SK-N-SH (cell line): ENCODE measurements around the gene STUB1. TPM values are rescaled to one million over a fixed set of nuclear protein-coding genes. Genes with fewer than 3 reads are reported as not detected.

Source experiments
- CTCF ChIA-PET: fragments of 300-600, 350-600 bp; formaldehyde crosslinking; extraction: SDS; loops from one replicate; lab custom pipeline; 2021; lab: Yijun Ruan, JAX
- POLR2A ChIA-PET: fragments of 350-600 bp; sonication (Branson Sonifier 250); formaldehyde crosslinking; extraction: SDS; loops from one replicate; lab custom pipeline; 2020; ENCODE audit warnings: antibody characterized with exemption, inconsistent platforms; lab: Yijun Ruan, JAX
- DNase-seq: peaks from one replicate; pipeline ENCODE4 v3.0.0; 2012
- H2AFZ ChIP-seq: fragments of 200-600 bp; sonication (generic); 2 replicates; pipeline ENCODE4 v1.8.1; 2016; ENCODE audit warnings: antibody characterized with exemption, mild to moderate bottlenecking, low read depth
- H3F3A ChIP-seq: fragments of 200-600 bp; sonication (generic); replicated peaks from 2 replicates; pipeline ENCODE3; 2016; ENCODE audit warnings: antibody characterized with exemption, mild to moderate bottlenecking; ENCODE audit not compliant: insufficient read depth
- H3K27ac ChIP-seq, 2 experiments: fragments of 200-500 bp in 1 of 2; fragments of 200-600 bp in 1 of 2; sonication (Bioruptor generic) in 1 of 2; sonication (generic), shearing (Covaris generic) in 1 of 2; 2 replicates each; pipeline versions ENCODE4 v1.5.1 to v1.6.1; 2014 to 2016; ENCODE audit warnings: low read depth in 2 of 2, inconsistent platforms in 1 of 2, low read length in 1 of 2, mild to moderate bottlenecking in 1 of 2, mixed read lengths in 1 of 2
- H3K27me3 ChIP-seq: fragments of 200-600 bp; sonication (generic), shearing (Covaris generic); 2 replicates; pipeline ENCODE4 v1.6.1; 2016; ENCODE audit warnings: mixed run types; ENCODE audit not compliant: insufficient read depth
- H3K36me3 ChIP-seq, 2 experiments: fragments of 200-500 bp in 1 of 2; fragments of 200-600 bp in 1 of 2; sonication (Bioruptor generic) in 1 of 2; sonication (generic) in 1 of 2; replicated peaks in 1 of 2; 2 replicates each; pipeline versions ENCODE3 to v1.5.1; 2014 to 2016; ENCODE audit warnings: low read length in 1 of 2, mild to moderate bottlenecking in 1 of 2; ENCODE audit not compliant: insufficient read depth in 2 of 2, control insufficient read depth in 1 of 2
- H3K4me1 ChIP-seq, 2 experiments: fragments of 200-500 bp in 1 of 2; fragments of 200-600 bp in 1 of 2; sonication (Bioruptor generic) in 1 of 2; sonication (generic), shearing (Covaris generic) in 1 of 2; 2 replicates each; pipeline versions ENCODE4 v1.5.1 to v1.6.1; 2014 to 2016; ENCODE audit warnings: low read depth in 1 of 2, low read length in 1 of 2, mixed run types in 1 of 2; ENCODE audit not compliant: insufficient read depth in 2 of 2, control insufficient read depth in 1 of 2
- H3K4me2 ChIP-seq: fragments of 200-600 bp; sonication (generic), shearing (Covaris generic); 2 replicates; pipeline ENCODE4 v1.6.1; 2017; ENCODE audit warnings: mixed run types
- H3K4me3 ChIP-seq, 2 experiments: fragments of 200-500 bp in 1 of 2; fragments of 200-600 bp in 1 of 2; sonication (Bioruptor generic) in 1 of 2; sonication (generic), shearing (Covaris generic) in 1 of 2; 2 replicates each; pipeline versions ENCODE4 v1.5.1 to v1.8.1; 2014 to 2016; ENCODE audit warnings: low read depth in 2 of 2, inconsistent platforms in 1 of 2, low read length in 1 of 2, mild to moderate bottlenecking in 1 of 2, mixed read lengths in 1 of 2, moderate library complexity in 1 of 2
- H3K79me2 ChIP-seq: fragments of 200-600 bp; sonication (generic); 2 replicates; pipeline ENCODE4 v1.8.1; 2017; ENCODE audit warnings: mild to moderate bottlenecking; ENCODE audit not compliant: insufficient read depth
- H3K9ac ChIP-seq: fragments of 200-600 bp; sonication (generic); 2 replicates; pipeline ENCODE4 v1.6.1; 2017; ENCODE audit warnings: mixed run types
- H3K9me2 ChIP-seq: fragments of 200-600 bp; sonication (generic); 2 replicates; pipeline ENCODE4 v1.6.1; 2017; ENCODE audit warnings: mixed run types
- H3K9me3 ChIP-seq: fragments of 200-600 bp; sonication (generic); 2 replicates; pipeline ENCODE4 v1.6.1; 2017; ENCODE audit warnings: mixed run types, mild to moderate bottlenecking, moderate library complexity
- H4K20me1 ChIP-seq: fragments of 200-600 bp; sonication (generic); 2 replicates; pipeline ENCODE4 v1.6.1; 2017; ENCODE audit warnings: mild to moderate bottlenecking, mixed run types; ENCODE audit not compliant: insufficient read depth
- CHD2 ChIP-seq: fragments of 150-350 bp; IDR thresholded peaks from 2 replicates; pipeline ENCODE4 v1.6.1; 2018; ENCODE audit warnings: low read length; ENCODE audit not compliant: partially characterized antibody
- CTCF ChIP-seq: fragments of 200-600 bp; sonication (generic); IDR thresholded peaks from 2 replicates; pipeline ENCODE4 v1.6.1; 2017; ENCODE audit warnings: antibody characterized with exemption, mild to moderate bottlenecking, moderate library complexity
- EP300 ChIP-seq, 2 experiments: IDR thresholded peaks; 2 replicates each; pipeline versions ENCODE4 v1.4.0 to v1.6.1; 2012; ENCODE audit warnings: borderline replicate concordance in 1 of 2, low read depth in 1 of 2, low read length in 1 of 2
- EZH2phosphoT487 ChIP-seq: fragments of 200-600 bp; sonication (generic); IDR thresholded peaks from 2 replicates; pipeline ENCODE4 v1.6.1; 2017; ENCODE audit warnings: low read depth, mixed run types, mild to moderate bottlenecking, antibody characterized with exemption, moderate library complexity, borderline replicate concordance
- MXI1 ChIP-seq: IDR thresholded peaks from 2 replicates; pipeline ENCODE4 v1.6.1; 2012; ENCODE audit warnings: mild to moderate bottlenecking, low read depth, low read length, improper control_type of control experiment
- NFIC ChIP-seq: IDR thresholded peaks from 2 replicates; pipeline ENCODE4 v1.4.0; 2012; ENCODE audit warnings: borderline replicate concordance
- RCOR1 ChIP-seq: fragments of 150-350 bp; IDR thresholded peaks from 2 replicates; pipeline ENCODE4 v1.6.1; 2017; ENCODE audit warnings: antibody characterized with exemption, low read length
- SMC3 ChIP-seq: IDR thresholded peaks from 2 replicates; pipeline ENCODE4 v1.6.1; 2012; ENCODE audit warnings: low read depth, low read length, improper control_type of control experiment
- TAF1 ChIP-seq: IDR thresholded peaks from 2 replicates; pipeline ENCODE4 v1.6.1; 2012; ENCODE audit warnings: low read depth, mild to moderate bottlenecking, low read length, moderate library complexity, borderline replicate concordance
- TEAD4 ChIP-seq: IDR thresholded peaks from 2 replicates; pipeline ENCODE4 v1.4.0; 2012; ENCODE audit warnings: mild to moderate bottlenecking, borderline replicate concordance; ENCODE audit not compliant: insufficient read depth
- ZBTB33 ChIP-seq: IDR thresholded peaks from 2 replicates; pipeline ENCODE4 v1.4.0; 2012; ENCODE audit warnings: low read depth, borderline replicate concordance
- WGBS: methylation state at CpG from one replicate; pipeline ENCODE4 v1.1.6; 2017; ENCODE audit warnings: low lambda C conversion rate; 5-methylcytosine and 5-hydroxymethylcytosine counted together
- polyA plus RNA-seq, 3 experiments: library from polyadenylated mRNA; depleted of rRNA; stranded (reverse); fragments of >200 nt; gene quantifications; 2 replicates each; pipeline ENCODE4 v1.2.3, GENCODE V29; 2012
- TF ChIP-seq, protein P1 (sequence below): fragments of 150-350 bp; IDR thresholded peaks from 2 replicates; pipeline ENCODE4 v1.6.1; 2016; ENCODE audit warnings: mild to moderate bottlenecking, low read depth, low read length
- TF ChIP-seq, protein P2 (sequence below): IDR thresholded peaks from 2 replicates; pipeline ENCODE4; 2012

The STUB1 gene
- polyA plus RNA-seq, 1 of the 3 experiments (the other 2 are of a cell fraction): 323 TPM

- peaks cover 0 to 56% of the 10 kb centered on the region in 2 experiments for H3K36me3 ChIP-seq
Observed at GRCh38 chr16:658679-659571, 21.3 kb upstream of the STUB1 start.

DNA sequence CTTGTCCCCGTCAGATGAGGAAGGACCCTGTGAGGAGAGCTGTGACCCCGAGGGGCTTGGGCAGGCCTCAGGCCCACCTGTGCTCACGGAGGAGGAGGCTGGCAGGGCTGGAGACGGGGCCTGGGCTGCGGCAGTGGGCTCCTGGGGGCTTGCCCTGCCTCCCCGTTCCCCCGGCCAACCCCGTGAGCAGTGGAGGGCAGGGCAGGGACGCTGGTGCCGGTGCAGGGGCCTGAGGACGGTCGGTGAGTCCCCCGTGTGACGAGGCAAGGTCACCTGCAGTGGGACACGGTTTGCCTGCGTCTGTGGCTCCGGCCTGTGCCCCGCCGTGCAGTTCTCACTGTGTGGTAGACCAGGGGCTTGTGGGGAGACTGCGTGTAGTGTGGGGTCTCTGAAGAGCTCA lies 20.6 kb upstream of the STUB1 start:
- Histone ChIP-seq H3K9me2 (no peaks in the 10 kb centered on the region), H4K20me1 (no peaks in the 10 kb centered on the region), H3K79me2 (no peaks in the 10 kb centered on the region), H2AFZ (no peak overlapping the region), H3K9ac (no peak overlapping the region), H3F3A (no peaks in the 10 kb centered on the region), H3K4me1 (peaks cover 3 to 35% of the 10 kb centered on the region in 2 experiments; a peak in 3 of 4 replicates), H3K4me2 (no peak overlapping the region), H3K27ac (peak overlapping the region in 1 of 2 experiments; percentile 96; a peak in 2 of 4 replicates), H3K36me3 (peaks cover 0 to 54% of the 10 kb centered on the region in 2 experiments), H3K27me3 (no peaks in the 10 kb centered on the region), H3K4me3 (no peak overlapping the region; a peak in 1 of 4 replicates), H3K9me3 (no peaks in the 10 kb centered on the region)
- 91% methylated on average over 6 of the region's 20 CpGs for WGBS
- CTCF ChIA-PET: interaction anchor here (0.7 to 6.7 kb wide), 13 partner anchors 8 to 88 kb away, joined by 3 to 92 read pairs (median 4); partner anchors contain the start of genes MCRIP2, RHBDL1, RHOT2 and STUB1
- POLR2A ChIA-PET: interaction anchor here (0.8 to 1.5 kb wide), 5 partner anchors 8 to 56 kb away, joined by 3 to 13 read pairs (median 4); partner anchors contain the start of genes METRN and METTL26
- no peak for DNase-seq
- TF ChIP-seq SMC3: no peak
- TF ChIP-seq CHD2: no peak
- TF ChIP-seq, protein P1, sequence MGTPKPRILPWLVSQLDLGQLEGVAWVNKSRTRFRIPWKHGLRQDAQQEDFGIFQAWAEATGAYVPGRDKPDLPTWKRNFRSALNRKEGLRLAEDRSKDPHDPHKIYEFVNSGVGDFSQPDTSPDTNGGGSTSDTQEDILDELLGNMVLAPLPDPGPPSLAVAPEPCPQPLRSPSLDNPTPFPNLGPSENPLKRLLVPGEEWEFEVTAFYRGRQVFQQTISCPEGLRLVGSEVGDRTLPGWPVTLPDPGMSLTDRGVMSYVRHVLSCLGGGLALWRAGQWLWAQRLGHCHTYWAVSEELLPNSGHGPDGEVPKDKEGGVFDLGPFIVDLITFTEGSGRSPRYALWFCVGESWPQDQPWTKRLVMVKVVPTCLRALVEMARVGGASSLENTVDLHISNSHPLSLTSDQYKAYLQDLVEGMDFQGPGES: no peak
- no peak for TF ChIP-seq ZBTB33
- TF ChIP-seq EP300 (IDR thresholded peaks at IDR 0.05; ENCODE audit: borderline replicate concordance in 1 of 2, low read depth in 1 of 2, low read length in 1 of 2): no peak
- TF ChIP-seq, protein P2, sequence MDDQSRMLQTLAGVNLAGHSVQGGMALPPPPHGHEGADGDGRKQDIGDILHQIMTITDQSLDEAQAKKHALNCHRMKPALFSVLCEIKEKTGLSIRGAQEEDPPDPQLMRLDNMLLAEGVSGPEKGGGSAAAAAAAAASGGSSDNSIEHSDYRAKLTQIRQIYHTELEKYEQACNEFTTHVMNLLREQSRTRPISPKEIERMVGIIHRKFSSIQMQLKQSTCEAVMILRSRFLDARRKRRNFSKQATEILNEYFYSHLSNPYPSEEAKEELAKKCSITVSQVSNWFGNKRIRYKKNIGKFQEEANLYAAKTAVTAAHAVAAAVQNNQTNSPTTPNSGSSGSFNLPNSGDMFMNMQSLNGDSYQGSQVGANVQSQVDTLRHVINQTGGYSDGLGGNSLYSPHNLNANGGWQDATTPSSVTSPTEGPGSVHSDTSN: no peak
- TF ChIP-seq RCOR1: no peak
- TF ChIP-seq NFIC: no peak
- no peak for TF ChIP-seq EZH2phosphoT487

More at GRCh38 chr16:658679-659571, 21.3 kb upstream of the STUB1 start:
- Histone ChIP-seq H2AFZ (no peak overlapping the region), H3K9ac (no peak overlapping the region), H3K4me3 (no peak overlapping the region), H3K79me2 (no peaks in the 10 kb centered on the region), H3K27me3 (no peaks in the 10 kb centered on the region), H3K9me2 (no peaks in the 10 kb centered on the region), H3K4me1 (peaks cover 3 to 35% of the 10 kb centered on the region in 2 experiments; a peak in 3 of 4 replicates), H3K4me2 (no peak overlapping the region), H3K27ac (no peak overlapping the region; a peak in 1 of 4 replicates), H3F3A (no peaks in the 10 kb centered on the region), H4K20me1 (no peaks in the 10 kb centered on the region), H3K9me3 (no peaks in the 10 kb centered on the region)
- POLR2A ChIA-PET: interaction anchor here (0.8 to 1.2 kb wide), 2 partner anchors 9 to 29 kb away, joined by 3 to 4 read pairs; no protein-coding TSS in a partner anchor
- 97% methylated on average over 19 of the region's 35 CpGs for WGBS
- TF ChIP-seq MXI1 (no peak), EP300 (IDR thresholded peaks at IDR 0.05; ENCODE audit: borderline replicate concordance in 1 of 2, low read depth in 1 of 2, low read length in 1 of 2) (no peak), TAF1 (no peak), TEAD4 (no peak), EZH2phosphoT487 (no peak), CTCF (peak; percentile 33)
- CTCF ChIA-PET: interaction anchor here (0.7 to 6.7 kb wide), 7 partner anchors 9 to 32 kb away, joined by 3 to 92 read pairs (median 7); partner anchors contain the start of genes RHBDL1, RHOT2, STUB1 and WDR24
- peak; percentile 56 for DNase-seq
